DND-41 (cell line): ENCODE data around the gene CAV3.

ENCODE experiments used
- ATAC-seq: fragments of 200-7000 bp; cut with Tn5 transposase; 3 replicates; pipeline ENCODE4 v1.9.1; 2021; ENCODE audit warnings: low read depth; ENCODE audit not compliant: insufficient read depth
- DNase-seq: peaks from one replicate; pipeline ENCODE4 v3.0.0-alpha.2; 2020
- H2AFZ ChIP-seq: 2 replicates; pipeline ENCODE4 v1.6.0; 2012; ENCODE audit warnings: low read depth, low read length
- H3K27ac ChIP-seq: 2 replicates; pipeline ENCODE4 v1.5.1; 2012; ENCODE audit warnings: low read length, inconsistent platforms
- H3K27me3 ChIP-seq: fragments of 200-600 bp; sonication (generic); 2 replicates; pipeline ENCODE4 v1.6.0; 2012; ENCODE audit warnings: low read length, mild to moderate bottlenecking, inconsistent platforms; ENCODE audit not compliant: insufficient read depth, poor library complexity
- H3K36me3 ChIP-seq: 2 replicates; pipeline ENCODE4 v1.5.1; 2012; ENCODE audit warnings: low read length, inconsistent platforms; ENCODE audit not compliant: insufficient read depth
- H3K4me1 ChIP-seq: 2 replicates; pipeline ENCODE4 v1.5.1; 2012; ENCODE audit warnings: mild to moderate bottlenecking, low read length; ENCODE audit not compliant: insufficient read depth
- H3K4me2 ChIP-seq: 2 replicates; pipeline ENCODE4 v1.6.0; 2012; ENCODE audit warnings: mild to moderate bottlenecking, moderate library complexity, low read length, inconsistent platforms; ENCODE audit not compliant: insufficient read depth
- H3K4me3 ChIP-seq, 2 experiments: fragments of 200-600 bp in 1 of 2; shearing (Covaris generic) in 1 of 2; 2 replicates each; pipeline ENCODE4 v1.5.1; 2012 to 2016; ENCODE audit warnings: inconsistent platforms in 2 of 2, low read length in 2 of 2, mild to moderate bottlenecking in 2 of 2, low read depth in 1 of 2, moderate library complexity in 1 of 2
- H3K79me2 ChIP-seq: 2 replicates; pipeline ENCODE4 v1.6.0; 2012; ENCODE audit warnings: low read length, inconsistent platforms; ENCODE audit not compliant: insufficient read depth
- H3K9ac ChIP-seq: 2 replicates; pipeline ENCODE4 v1.6.0; 2012; ENCODE audit warnings: low read depth, mild to moderate bottlenecking, inconsistent platforms, low read length, moderate library complexity
- H3K9me3 ChIP-seq: 2 replicates; pipeline ENCODE4 v1.5.1; 2012; ENCODE audit warnings: low read length, moderate library complexity, mild to moderate bottlenecking, inconsistent platforms; ENCODE audit not compliant: insufficient read depth, severe bottlenecking
- H4K20me1 ChIP-seq: 2 replicates; pipeline ENCODE4 v1.6.0; 2012; ENCODE audit warnings: low read length; ENCODE audit not compliant: insufficient read depth
- CTCF ChIP-seq: IDR thresholded peaks from 2 replicates; pipeline ENCODE4 v1.5.1; 2012; ENCODE audit warnings: borderline replicate concordance, low read length, moderate library complexity, mild to moderate bottlenecking; ENCODE audit not compliant: poor library complexity, severe bottlenecking; ENCODE audit errors: extremely low read depth
- EZH2 ChIP-seq: IDR thresholded peaks from 3 replicates; pipeline ENCODE4 v1.6.1; 2012; ENCODE audit warnings: borderline replicate concordance, low read depth, mild to moderate bottlenecking, moderate library complexity, low read length, inconsistent platforms; ENCODE audit not compliant: severe bottlenecking

The CAV3 gene

DNA sequence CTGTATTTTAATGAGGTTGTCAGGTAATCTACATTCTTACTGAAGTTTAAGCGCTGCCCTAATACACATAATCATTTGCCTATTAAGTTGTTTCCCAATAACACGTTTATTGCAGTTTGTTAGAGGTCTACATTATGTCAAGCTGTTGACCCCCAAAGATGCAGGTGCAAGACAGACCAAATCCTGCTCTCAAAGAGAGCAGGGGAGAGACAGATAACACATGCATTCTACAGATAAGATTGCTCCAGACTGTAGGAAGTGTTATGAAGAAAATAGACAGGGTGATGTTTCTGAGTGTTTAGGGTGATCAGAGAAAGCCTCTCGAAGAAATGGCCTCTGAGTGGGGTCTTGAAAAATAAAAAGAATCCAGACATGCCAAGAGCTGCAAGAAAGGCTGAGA lies 60.6 kb downstream of the CAV3 start:
- Histone ChIP-seq H3K4me2 (no peak overlapping the region), H3K79me2 (no peaks in the 10 kb centered on the region), H3K9me3 (no peaks in the 10 kb centered on the region), H2AFZ (no peak overlapping the region), H3K9ac (no peak overlapping the region), H3K36me3 (no peaks in the 10 kb centered on the region), H3K27me3 (no peaks in the 10 kb centered on the region), H3K4me3 (no peak overlapping the region), H3K4me1 (no peaks in the 10 kb centered on the region), H4K20me1 (no peaks in the 10 kb centered on the region), H3K27ac (no peak overlapping the region)
- DNase-seq (no peak), ATAC-seq (no peak)
- no peak for TF ChIP-seq CTCF
- TF ChIP-seq EZH2: no peak
